Measurements from ENCODE around the gene TTLL11.
A peak's percentile ranks its signal among the peaks of the same experiment; 100 is the strongest.

The TTLL11 gene

GRCh38 chr9:121784731-121785411 lies 308.2 kb downstream of the TTLL11 start:
- Histone ChIP-seq H3K27me3 (ENCODE audit: control insufficient read depth in 3 of 3, insufficient read depth in 3 of 3, low read depth in 1 of 3, low read length in 3 of 3) (no peaks in the 10 kb centered on the region), H3K4me3 (ENCODE audit: low read length in 2 of 2) (no peak overlapping the region), H3K14ac (ENCODE audit: low read length) (no peak overlapping the region), H3K9me3 (replicated peaks in 1 of 2; ENCODE audit: control insufficient read depth in 2 of 2, insufficient read depth in 1 of 2, low read depth in 1 of 2, low read length in 2 of 2) (no peaks in the 10 kb centered on the region), H4K8ac (ENCODE audit: low read depth, low read length) (no peak overlapping the region), H3K79me1 (ENCODE audit: low read depth, low read length) (peaks cover 6% of the 10 kb centered on the region), H3K23ac (ENCODE audit: low read depth, low read length, poor library complexity) (no peak overlapping the region), H3K27ac (replicated peaks; ENCODE audit: low read length) (no peak overlapping the region), H3K4me1 (ENCODE audit: control insufficient read depth in 2 of 2, insufficient read depth in 1 of 2, low read depth in 1 of 2, low read length in 2 of 2) (peaks cover 25 to 41% of the 10 kb centered on the region in 2 donors), H4K91ac (ENCODE audit: low read depth, low read length, poor library complexity) (no peak overlapping the region), H2AFZ (ENCODE audit: low read length) (no peak overlapping the region), H3K4ac (ENCODE audit: low read length) (no peak overlapping the region), H3K9ac (ENCODE audit: low read depth, low read length, poor library complexity) (no peak overlapping the region), H3K36me3 (replicated peaks in 1 of 2; ENCODE audit: control insufficient read depth in 2 of 2, insufficient read depth in 2 of 2, low read length in 2 of 2) (peaks cover 23 to 53% of the 10 kb centered on the region in 2 donors), H3K18ac (ENCODE audit: low read length) (peak overlapping the region; percentile 70), H2BK15ac (ENCODE audit: low read length) (no peak overlapping the region), H2BK120ac (ENCODE audit: low read depth, low read length) (no peak overlapping the region), H2BK5ac (ENCODE audit: low read length) (no peak overlapping the region), H3K4me2 (ENCODE audit: insufficient read depth, low read length, poor library complexity, severe bottlenecking) (no peak overlapping the region), H2BK12ac (ENCODE audit: low read length) (no peak overlapping the region), H2AK5ac (ENCODE audit: low read depth, low read length) (no peak overlapping the region)
- no peak for DNase-seq (ENCODE audit: low spot score)
- no CpG with 5 or more reads among the region's 17 CpGs for WGBS, 2 donors (ENCODE audit: extremely low coverage in 2 of 2, insufficient read length in 2 of 2, insufficient replicate concordance in 1 of 2)

GRCh38 chr9:121783521-121784507 lies 309.3 kb downstream of the TTLL11 start:
- H3K4me1 ChIP-seq (ENCODE audit: control insufficient read depth in 2 of 2, insufficient read depth in 1 of 2, low read depth in 1 of 2, low read length in 2 of 2) = peaks cover 27 to 46% of the 10 kb centered on the region in 2 donors
- H3K9me3 ChIP-seq (replicated peaks in 1 of 2; ENCODE audit: control insufficient read depth in 2 of 2, insufficient read depth in 1 of 2, low read depth in 1 of 2, low read length in 2 of 2) = no peaks in the 10 kb centered on the region
- peak overlapping the region; percentile 83 for H4K8ac ChIP-seq (ENCODE audit: low read depth, low read length)
- peaks cover 23 to 54% of the 10 kb centered on the region in 2 donors for H3K36me3 ChIP-seq (replicated peaks in 1 of 2; ENCODE audit: control insufficient read depth in 2 of 2, insufficient read depth in 2 of 2, low read length in 2 of 2)
- H3K18ac ChIP-seq (ENCODE audit: low read length) = peak overlapping the region; percentile 94
- H4K91ac ChIP-seq (ENCODE audit: low read depth, low read length, poor library complexity) = no peak overlapping the region
- no peaks in the 10 kb centered on the region for H3K27me3 ChIP-seq (ENCODE audit: control insufficient read depth in 3 of 3, insufficient read depth in 3 of 3, low read depth in 1 of 3, low read length in 3 of 3)
- peaks cover 6% of the 10 kb centered on the region for H3K79me1 ChIP-seq (ENCODE audit: low read depth, low read length)
- H3K4me3 ChIP-seq (ENCODE audit: low read length in 2 of 2) = no peak overlapping the region
- no peak overlapping the region for H2BK12ac ChIP-seq (ENCODE audit: low read length)
- peak overlapping the region; percentile 86 for H2AK5ac ChIP-seq (ENCODE audit: low read depth, low read length)
- H3K14ac ChIP-seq (ENCODE audit: low read length) = peak overlapping the region; percentile 72
- H3K23ac ChIP-seq (ENCODE audit: low read depth, low read length, poor library complexity) = peak overlapping the region; percentile 74
- peak overlapping the region; percentile 29 for H3K4ac ChIP-seq (ENCODE audit: low read length)
- H2BK5ac ChIP-seq (ENCODE audit: low read length) = no peak overlapping the region
- H3K9ac ChIP-seq (ENCODE audit: low read depth, low read length, poor library complexity) = peak overlapping the region; percentile 78
- H2AFZ ChIP-seq (ENCODE audit: low read length) = no peak overlapping the region
- H3K27ac ChIP-seq (replicated peaks; ENCODE audit: low read length) = peak overlapping the region; percentile 74
- DNase-seq (ENCODE audit: low spot score) = peak; percentile 31
- no peak overlapping the region for H3K4me2 ChIP-seq (ENCODE audit: insufficient read depth, low read length, poor library complexity, severe bottlenecking)
- WGBS, 2 donors (ENCODE audit: extremely low coverage in 2 of 2, insufficient read length in 2 of 2, insufficient replicate concordance in 1 of 2) = no CpG with 5 or more reads among the region's 26 CpGs
- peak overlapping the region; percentile 79 for H2BK15ac ChIP-seq (ENCODE audit: low read length)
- H2BK120ac ChIP-seq (ENCODE audit: low read depth, low read length) = peak overlapping the region; percentile 22

- peak overlapping the region; percentile 24 for H3K18ac ChIP-seq (ENCODE audit: low read length)
- H3K23ac ChIP-seq (ENCODE audit: low read depth, low read length, poor library complexity) = no peak overlapping the region
- H2BK120ac ChIP-seq (ENCODE audit: low read depth, low read length) = peak overlapping the region; percentile 1
- H3K4ac ChIP-seq (ENCODE audit: low read length) = no peak overlapping the region
- no peak overlapping the region for H3K9ac ChIP-seq (ENCODE audit: low read depth, low read length, poor library complexity)
- H2AK5ac ChIP-seq (ENCODE audit: low read depth, low read length) = peak overlapping the region; percentile 36
- H4K91ac ChIP-seq (ENCODE audit: low read depth, low read length, poor library complexity) = no peak overlapping the region
- H2BK12ac ChIP-seq (ENCODE audit: low read length) = no peak overlapping the region
- peak overlapping the region; percentile 74 for H3K27ac ChIP-seq (replicated peaks; ENCODE audit: low read length)
- peaks cover 27 to 46% of the 10 kb centered on the region in 2 donors for H3K4me1 ChIP-seq (ENCODE audit: control insufficient read depth in 2 of 2, insufficient read depth in 1 of 2, low read depth in 1 of 2, low read length in 2 of 2)
- H4K8ac ChIP-seq (ENCODE audit: low read depth, low read length) = no peak overlapping the region
- H3K36me3 ChIP-seq (replicated peaks in 1 of 2; ENCODE audit: control insufficient read depth in 2 of 2, insufficient read depth in 2 of 2, low read length in 2 of 2) = peaks cover 23 to 61% of the 10 kb centered on the region in 2 donors
- H2AFZ ChIP-seq (ENCODE audit: low read length) = no peak overlapping the region
- peaks cover 6% of the 10 kb centered on the region for H3K79me1 ChIP-seq (ENCODE audit: low read depth, low read length)
- no peak overlapping the region for H3K4me2 ChIP-seq (ENCODE audit: insufficient read depth, low read length, poor library complexity, severe bottlenecking)
- H3K27me3 ChIP-seq (ENCODE audit: control insufficient read depth in 3 of 3, insufficient read depth in 3 of 3, low read depth in 1 of 3, low read length in 3 of 3) = no peaks in the 10 kb centered on the region
- WGBS, 2 donors (ENCODE audit: extremely low coverage in 2 of 2, insufficient read length in 2 of 2, insufficient replicate concordance in 1 of 2) = no CpG with 5 or more reads among the region's 2 CpGs
- H3K9me3 ChIP-seq (replicated peaks in 1 of 2; ENCODE audit: control insufficient read depth in 2 of 2, insufficient read depth in 1 of 2, low read depth in 1 of 2, low read length in 2 of 2) = peaks cover 0 to 6% of the 10 kb centered on the region in 2 donors
- no peak overlapping the region for H2BK5ac ChIP-seq (ENCODE audit: low read length)
- H3K14ac ChIP-seq (ENCODE audit: low read length) = no peak overlapping the region
- peak overlapping the region; percentile 0 for H2BK15ac ChIP-seq (ENCODE audit: low read length)
- no peak for DNase-seq (ENCODE audit: low spot score)
- H3K4me3 ChIP-seq (ENCODE audit: low read length in 2 of 2) = no peak overlapping the region
These were observed 310.0 kb downstream of the TTLL11 start for GRCh38 chr9:121783111-121783510.
